Stimulated activated CD8-positive, alpha-beta memory T cell treated with anti-CD3 and anti-CD28 coated beads, Interleukin-7, amount 100 ng/mL, for 24 hours (primary cell): Measurements from ENCODE around the gene GLIPR1.
"Not testable (repeated sequence)": the region's sequence is repeated elsewhere in the genome, so short reads cannot be mapped to it uniquely, and the experiment has no call there.

Experiments used
- DNase-seq: peaks from one replicate; pipeline ENCODE4 v3.0.0-alpha.2; 2020; ENCODE audit warnings: low read depth

The GLIPR1 gene

GRCh38 chr12:75522124-75522523 lies 41.6 kb downstream of the GLIPR1 start:
- DNase-seq: not testable (repeated sequence)

DNA sequence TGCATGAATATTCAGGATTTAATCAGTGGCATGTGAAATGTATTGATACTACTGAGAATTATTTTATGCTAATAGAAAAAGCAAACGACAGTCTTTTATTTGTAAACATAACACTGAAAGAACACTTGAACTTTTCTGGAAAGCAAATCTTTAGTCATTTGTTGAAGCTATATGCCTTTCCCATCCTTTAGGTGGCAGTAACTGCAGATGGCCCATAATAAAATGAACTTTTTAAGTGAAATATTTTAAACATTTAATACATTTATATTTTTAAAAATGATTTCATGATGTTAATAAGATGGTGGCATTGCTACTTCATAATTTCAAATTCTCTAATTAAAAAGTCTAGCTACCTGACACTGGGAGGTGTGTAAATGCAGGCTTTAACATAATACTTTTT lies 44.7 kb downstream of the GLIPR1 start:
- no peak for DNase-seq

DNA sequence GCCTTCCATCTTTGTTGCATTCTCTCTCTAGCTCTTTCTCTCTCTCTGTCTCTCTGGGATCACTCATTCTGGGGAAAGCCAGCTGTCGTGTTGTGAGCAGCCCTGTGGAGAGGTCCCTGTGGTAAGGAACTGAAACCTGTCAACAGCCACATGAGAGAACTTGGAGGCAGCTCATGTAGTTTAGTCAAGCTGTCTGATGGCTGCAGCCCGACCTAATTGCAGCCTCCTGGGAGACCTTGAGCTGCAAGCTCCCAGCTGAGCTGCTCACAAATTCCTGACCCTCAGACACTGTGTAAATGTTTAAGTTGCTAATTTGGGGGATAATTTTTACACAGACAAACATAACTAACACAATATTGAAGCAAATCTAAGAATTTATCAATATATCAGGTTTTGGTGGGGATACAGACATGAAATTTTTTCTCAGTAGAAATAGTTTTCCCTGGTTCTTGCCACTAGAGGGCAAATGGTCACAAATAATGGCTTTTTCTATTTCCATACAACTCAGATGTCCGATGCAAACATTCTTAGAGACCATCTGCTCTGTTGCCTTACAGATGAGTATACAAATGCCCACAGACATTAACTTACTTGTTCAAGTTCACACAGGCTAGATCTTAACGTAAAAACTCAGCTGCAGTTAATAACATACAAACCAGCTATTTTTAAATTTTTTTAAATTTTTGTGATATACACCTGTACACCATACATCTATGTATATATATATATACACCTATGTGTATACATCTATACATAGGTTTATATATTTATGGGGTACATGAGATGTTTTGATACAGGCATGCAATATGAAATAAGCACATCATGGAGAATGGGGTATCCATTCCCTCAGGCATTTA lies 46.3 kb downstream of the GLIPR1 start:
- DNase-seq: no peak

DNA sequence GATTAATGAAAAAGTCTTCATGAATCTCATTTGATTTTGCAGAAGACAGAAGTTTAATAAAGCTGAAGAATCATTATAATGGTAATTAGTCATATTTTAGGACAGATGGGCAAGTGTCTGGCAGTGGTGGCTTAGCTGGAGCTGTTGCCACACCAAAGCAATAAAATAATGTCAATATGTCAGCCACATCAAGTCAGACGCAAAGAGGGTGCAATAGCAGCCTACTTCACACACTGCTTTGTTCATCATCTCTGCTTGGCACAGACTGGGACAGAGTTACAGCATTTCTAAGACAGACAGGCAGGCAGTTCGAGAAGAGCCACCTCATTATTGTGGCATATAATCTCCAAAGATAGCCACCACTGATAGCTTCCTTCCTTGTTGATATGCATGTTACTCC lies 47.7 kb downstream of the GLIPR1 start:
- DNase-seq: no peak

DNA sequence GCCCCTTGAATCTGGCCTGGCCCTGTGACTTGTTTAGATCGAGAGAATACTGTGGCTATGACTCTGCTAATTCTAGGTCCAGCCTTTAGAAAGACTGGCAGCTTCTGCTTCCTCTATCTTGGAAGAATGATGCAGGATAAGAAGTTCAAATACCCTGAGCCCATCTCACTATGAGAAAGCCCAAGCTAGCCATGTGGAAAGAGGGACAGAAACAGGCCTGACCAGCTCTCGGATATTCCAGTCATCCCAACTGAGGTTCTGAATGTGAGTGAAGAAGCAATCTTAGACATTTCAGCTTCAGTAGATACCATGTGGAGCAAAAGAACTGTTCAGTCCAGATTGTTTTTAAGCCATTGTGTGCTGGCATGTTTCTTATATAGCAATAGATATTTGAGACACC lies 48.1 kb downstream of the GLIPR1 start:
- DNase-seq: no peak

GRCh38 chr12:75529316-75529715 lies 48.8 kb downstream of the GLIPR1 start:
- no peak for DNase-seq

DNA sequence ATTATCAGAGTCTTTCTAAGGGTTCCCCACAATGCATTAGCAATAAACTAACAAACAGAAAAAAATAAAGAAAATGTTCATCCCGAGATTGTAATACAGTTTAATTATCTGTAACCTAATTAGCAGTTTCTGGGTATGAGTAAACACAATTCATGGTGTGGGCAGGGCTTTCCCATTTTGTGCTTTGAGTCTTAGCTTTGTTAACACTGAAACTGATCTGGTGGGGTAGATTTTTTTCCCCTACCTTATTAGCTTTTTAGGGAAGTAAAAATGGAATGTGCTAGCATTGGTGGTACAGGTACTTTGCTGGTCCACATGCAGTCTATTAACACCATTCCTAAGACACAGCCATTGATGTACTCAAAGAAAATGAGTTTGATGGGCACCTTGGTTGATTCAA lies 49.3 kb downstream of the GLIPR1 start:
- no peak for DNase-seq

DNA sequence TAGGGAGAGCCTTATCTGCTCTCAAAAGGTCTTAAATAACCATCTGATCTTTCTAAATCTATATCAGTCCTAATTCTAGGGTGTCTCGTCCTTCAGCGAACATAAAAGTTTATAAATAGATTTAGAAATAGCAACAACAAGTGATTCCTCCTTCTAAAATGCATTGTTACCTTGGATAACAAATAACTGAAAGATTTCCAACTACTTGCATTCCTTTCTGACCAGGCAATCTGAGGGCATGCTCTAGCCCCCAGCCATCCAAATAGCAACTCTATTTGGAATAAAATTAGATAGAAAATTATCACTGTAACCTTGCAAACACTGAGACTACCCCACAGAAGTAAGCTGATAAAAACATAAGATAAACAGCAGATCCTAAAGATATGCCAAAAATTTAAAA lies 52.7 kb downstream of the GLIPR1 start:
- no peak for DNase-seq

GRCh38 chr12:75539889-75540288 lies 59.3 kb downstream of the GLIPR1 start:
- no peak for DNase-seq

DNA sequence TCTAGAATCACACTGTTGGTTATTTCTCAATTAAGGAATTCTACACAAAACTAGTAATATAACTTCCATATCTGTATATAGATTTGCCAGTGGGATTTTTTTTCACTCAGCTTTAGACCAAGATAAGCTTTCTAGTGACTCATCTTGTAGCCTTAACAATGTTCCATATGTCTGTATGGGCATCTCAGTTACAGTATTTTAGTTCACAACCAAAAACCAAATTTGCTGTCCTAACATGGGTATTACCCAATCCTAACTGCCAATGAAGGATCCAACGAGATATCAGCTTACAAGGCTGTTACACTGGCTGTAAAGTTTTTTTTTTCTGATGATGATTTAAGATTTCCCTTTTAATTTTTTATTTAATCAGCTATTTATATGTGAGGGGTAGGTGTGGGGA lies 62.4 kb downstream of the GLIPR1 start:
- DNase-seq: no peak

GRCh38 chr12:75543529-75543928 lies 63.0 kb downstream of the GLIPR1 start:
- DNase-seq: no peak

- no peak for DNase-seq
Measured at GRCh38 chr12:75545636-75546035, 65.1 kb downstream of the GLIPR1 start.

DNA sequence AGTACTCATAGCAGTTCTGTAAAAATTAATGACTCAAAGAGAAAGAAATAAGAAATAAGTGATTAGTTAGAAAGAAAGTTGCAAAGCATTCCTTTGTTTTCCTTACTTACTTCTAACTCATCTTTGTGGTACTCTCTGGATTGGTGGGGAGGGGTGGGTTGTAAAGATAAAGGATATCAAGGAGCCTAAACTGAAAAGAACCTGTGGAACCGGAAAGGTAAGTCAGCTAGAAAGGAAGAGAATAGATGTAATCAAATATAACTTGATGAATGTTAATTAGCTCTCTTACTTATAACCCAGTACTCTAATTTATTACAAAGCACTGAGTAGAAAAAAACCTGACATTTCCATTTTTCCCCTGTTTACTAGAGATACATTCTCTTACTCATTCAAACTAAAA lies 68.3 kb downstream of the GLIPR1 start:
- DNase-seq: no peak

DNA sequence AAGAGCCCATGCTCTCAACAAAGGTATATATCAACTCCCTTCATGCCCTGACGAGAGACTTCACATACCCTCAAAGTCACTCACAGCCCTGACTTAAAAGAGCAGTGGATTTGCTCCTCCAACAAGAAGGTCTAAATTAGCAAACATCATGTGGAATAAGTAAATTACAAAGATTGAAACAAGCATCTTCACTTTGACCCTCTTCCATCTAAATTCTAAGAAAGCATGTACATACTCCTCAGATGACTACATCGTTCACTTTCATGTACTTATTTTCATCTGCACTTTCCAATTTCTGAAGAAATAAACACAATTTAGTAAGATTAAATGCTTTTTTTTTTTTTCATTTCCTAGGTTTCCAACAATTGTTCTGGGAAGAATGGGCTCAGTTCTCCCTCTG lies 69.4 kb downstream of the GLIPR1 start:
- DNase-seq: no peak

DNA sequence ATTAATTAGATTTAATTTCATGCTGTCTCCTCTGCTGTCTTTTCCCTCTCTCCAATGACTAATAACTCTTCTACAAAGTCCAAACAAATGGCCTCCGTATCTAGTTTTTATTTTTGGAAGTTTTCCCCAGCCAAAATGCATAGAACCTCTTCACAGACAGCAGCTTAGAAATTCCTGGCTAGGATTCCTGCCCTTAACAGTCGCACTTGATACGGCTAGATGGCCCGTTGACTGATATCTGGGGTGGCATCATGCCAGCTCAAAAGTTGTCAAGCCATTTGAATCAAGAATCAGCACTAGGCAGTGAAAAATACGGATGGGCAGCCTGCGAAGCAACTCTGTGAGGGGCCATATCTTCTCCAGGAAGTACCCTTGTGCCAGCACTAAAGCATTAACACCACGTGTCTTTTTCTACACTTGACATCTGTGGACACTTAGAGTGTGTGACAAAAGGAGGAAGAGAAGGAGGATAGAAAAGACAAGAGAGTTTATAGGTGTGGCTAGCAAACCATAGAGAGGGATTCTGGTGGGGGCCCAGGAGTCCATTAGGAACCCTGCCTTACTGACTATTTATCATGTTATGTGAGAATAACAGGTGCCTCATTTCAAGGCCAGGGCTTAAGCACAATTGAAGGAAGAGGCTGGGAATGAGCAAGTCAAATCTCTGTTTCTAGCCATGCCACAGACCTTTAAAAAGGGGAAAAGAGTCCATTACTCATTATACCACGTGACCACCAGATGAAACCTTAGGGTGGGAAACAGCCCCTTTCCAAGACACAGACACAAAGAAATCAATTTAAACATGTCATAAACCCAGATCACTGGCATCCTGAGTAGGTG lies 70.1 kb downstream of the GLIPR1 start:
- DNase-seq: no peak

DNA sequence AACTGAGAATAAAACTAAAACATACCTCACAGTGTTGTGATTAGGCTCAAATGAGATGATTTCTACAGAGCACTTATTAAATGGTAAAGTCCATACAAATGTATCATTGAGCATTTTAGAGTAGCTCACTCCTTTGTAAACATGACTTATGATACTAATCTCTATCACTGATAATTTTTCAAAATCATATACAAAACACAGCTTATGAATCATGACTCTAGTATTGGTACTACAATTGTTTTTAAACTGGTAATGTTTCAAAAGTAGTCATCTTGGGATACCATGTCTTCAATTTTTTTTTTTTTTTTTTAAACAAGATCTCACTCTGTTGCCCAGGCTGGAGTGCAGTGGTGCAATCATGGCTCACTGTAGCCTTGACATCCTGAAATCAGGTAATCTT lies 70.9 kb downstream of the GLIPR1 start:
- no peak for DNase-seq

DNA sequence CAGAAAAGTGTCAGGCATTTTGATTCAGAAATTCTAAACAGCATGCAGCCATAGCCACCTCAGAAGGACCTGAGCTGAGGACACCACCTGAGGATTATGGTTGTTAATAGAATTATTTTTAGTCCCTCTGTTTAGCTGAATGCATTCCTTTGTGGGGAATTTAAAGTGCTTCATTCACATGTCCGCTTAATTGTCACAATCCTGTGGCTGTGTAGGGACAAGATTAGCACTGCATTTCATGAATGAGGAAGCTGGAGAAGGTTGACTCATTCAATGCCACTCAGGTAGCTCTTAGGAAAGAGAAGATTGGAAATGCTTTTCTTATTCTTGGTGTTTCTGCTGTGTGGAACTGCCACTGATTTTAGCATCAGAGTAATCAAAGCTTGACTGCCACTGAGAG lies 72.8 kb downstream of the GLIPR1 start:
- no peak for DNase-seq
